Breast epithelium (tissue), 3 donors: ENCODE measurements around the gene CD99.

ENCODE experiments used
- CTCF ChIP-seq, 3 donors: fragments of 450-650 bp; IDR thresholded peaks; one replicate each; pipeline ENCODE4 v1.5.1; 2016 to 2017; ENCODE audit warnings: antibody characterized with exemption in 3 of 3, mild to moderate bottlenecking in 3 of 3, moderate library complexity in 3 of 3
- POLR2A ChIP-seq: fragments of 450-650 bp; IDR thresholded peaks from one replicate; pipeline ENCODE4 v1.6.1; 2016; ENCODE audit warnings: antibody characterized with exemption, mild to moderate bottlenecking, moderate library complexity
- POLR2AphosphoS5 ChIP-seq, 3 donors: sonication (generic); formaldehyde crosslinking; IDR thresholded peaks; one replicate each; pipeline ENCODE4 v1.6.1; 2017; ENCODE audit warnings: antibody characterized with exemption in 3 of 3

GRCh38 chrX:2672084-2672483, 19.0 kb upstream of the CD99 start:
- TF ChIP-seq CTCF (IDR thresholded peaks at IDR 0.05) (no peak), POLR2A (no peak), POLR2AphosphoS5 (IDR thresholded peaks at IDR 0.05) (no peak)
